GM12875 (cell line): ENCODE data around the gene ABCG1.

ENCODE experiments used
- H3K4me3 ChIP-seq: one replicate; pipeline ENCODE4 v1.5.1; 2011; ENCODE audit warnings: low read depth, low read length, control low read depth
- TF ChIP-seq, protein P1 (sequence below): IDR thresholded peaks from 2 replicates; pipeline ENCODE4 v1.5.1; 2011; ENCODE audit warnings: low read depth, mild to moderate bottlenecking, control low read depth, inconsistent platforms, low read length, moderate library complexity, borderline replicate concordance; ENCODE audit not compliant: insufficient read depth

ABCG1 gene

DNA sequence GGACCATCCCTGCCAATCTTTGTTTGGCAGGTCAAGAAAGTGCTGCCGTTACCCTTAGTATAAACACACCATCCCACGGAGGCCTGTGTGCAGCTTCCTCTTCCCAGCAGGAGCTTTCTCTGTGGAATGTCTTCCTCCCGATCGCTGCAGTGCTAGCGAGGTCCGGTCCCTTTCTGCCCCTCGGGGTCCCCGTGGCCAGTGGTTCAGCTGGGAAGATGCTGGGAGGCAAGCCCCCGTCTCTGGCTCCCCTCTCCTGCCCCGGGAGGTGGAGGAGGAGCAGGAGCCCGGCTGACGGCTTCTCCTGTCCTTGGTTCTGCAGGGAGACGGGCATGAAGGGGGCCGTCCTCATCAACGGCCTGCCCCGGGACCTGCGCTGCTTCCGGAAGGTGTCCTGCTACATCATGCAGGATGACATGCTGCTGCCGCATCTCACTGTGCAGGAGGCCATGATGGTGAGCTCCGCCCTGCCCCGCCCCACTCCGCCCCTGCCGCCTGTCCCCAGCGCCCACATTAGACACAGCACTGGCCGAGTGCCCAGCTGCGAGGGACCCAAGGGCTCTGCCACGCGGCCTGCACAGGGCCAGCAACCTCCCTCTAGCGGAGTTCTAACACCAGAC, 54.2 kb downstream of the ABCG1 start:
- TF ChIP-seq, protein P1, sequence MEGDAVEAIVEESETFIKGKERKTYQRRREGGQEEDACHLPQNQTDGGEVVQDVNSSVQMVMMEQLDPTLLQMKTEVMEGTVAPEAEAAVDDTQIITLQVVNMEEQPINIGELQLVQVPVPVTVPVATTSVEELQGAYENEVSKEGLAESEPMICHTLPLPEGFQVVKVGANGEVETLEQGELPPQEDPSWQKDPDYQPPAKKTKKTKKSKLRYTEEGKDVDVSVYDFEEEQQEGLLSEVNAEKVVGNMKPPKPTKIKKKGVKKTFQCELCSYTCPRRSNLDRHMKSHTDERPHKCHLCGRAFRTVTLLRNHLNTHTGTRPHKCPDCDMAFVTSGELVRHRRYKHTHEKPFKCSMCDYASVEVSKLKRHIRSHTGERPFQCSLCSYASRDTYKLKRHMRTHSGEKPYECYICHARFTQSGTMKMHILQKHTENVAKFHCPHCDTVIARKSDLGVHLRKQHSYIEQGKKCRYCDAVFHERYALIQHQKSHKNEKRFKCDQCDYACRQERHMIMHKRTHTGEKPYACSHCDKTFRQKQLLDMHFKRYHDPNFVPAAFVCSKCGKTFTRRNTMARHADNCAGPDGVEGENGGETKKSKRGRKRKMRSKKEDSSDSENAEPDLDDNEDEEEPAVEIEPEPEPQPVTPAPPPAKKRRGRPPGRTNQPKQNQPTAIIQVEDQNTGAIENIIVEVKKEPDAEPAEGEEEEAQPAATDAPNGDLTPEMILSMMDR: no peak
- no peak overlapping the region for H3K4me3 ChIP-seq

GRCh38 chr21:42276076-42276475, 57.1 kb downstream of the ABCG1 start:
- no peak overlapping the region for H3K4me3 ChIP-seq
- TF ChIP-seq, protein P1: no peak

GRCh38 chr21:42276526-42277154, 57.7 kb downstream of the ABCG1 start:
- TF ChIP-seq, protein P1: no peak
- no peak overlapping the region for H3K4me3 ChIP-seq

GRCh38 chr21:42277593-42277992, 58.7 kb downstream of the ABCG1 start:
- no peak overlapping the region for H3K4me3 ChIP-seq
- TF ChIP-seq, protein P1: no peak

DNA sequence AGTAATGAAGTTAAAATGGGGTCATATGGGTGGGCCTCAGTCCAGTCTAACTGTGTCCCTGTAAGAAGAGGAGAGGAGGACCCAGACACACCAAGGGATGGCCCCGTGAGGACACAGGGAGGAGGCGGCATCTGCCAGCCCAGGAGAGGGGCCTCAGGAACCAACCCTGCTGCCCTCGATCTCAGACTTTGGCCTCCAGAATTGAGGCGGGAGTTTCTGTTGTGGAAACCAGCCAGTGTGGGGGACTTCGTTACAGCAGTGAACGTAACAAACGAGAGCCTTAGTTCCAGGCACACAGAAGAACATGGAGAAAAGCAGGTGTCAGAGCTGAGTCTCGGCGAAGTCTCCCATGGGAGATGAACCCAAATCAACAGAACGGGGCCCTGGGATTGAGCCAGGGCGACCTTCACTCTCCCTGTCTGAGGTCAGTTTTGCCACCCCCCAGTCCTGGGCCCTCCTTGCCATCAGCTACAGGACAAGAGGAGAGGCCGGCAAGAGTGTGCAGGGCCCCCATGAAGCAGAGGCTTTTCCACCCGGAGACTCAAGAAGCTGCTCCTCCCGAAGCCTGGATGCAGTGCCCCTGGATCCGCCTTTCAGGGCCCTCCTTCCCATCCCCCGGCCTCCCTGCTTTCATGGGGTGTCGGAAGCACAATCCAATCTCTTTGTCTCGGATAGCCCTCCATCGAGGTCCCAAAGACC, 59.7 kb downstream of the ABCG1 start:
- no peak overlapping the region for H3K4me3 ChIP-seq
- TF ChIP-seq, protein P1: no peak

- H3K4me3 ChIP-seq: no peak overlapping the region
- TF ChIP-seq, protein P1: no peak
Observed at GRCh38 chr21:42279341-42279871, 60.5 kb downstream of the ABCG1 start.
